GM12875 (cell line): ENCODE data around the gene RFPL1.

Experiments used
- H3K4me3 ChIP-seq: one replicate; pipeline ENCODE4 v1.5.1; 2011; ENCODE audit warnings: low read depth, low read length, control low read depth
- CTCF ChIP-seq: IDR thresholded peaks from 2 replicates; pipeline ENCODE4 v1.5.1; 2011; ENCODE audit warnings: low read depth, mild to moderate bottlenecking, control low read depth, inconsistent platforms, low read length, moderate library complexity, borderline replicate concordance; ENCODE audit not compliant: insufficient read depth

Gene RFPL1

DNA sequence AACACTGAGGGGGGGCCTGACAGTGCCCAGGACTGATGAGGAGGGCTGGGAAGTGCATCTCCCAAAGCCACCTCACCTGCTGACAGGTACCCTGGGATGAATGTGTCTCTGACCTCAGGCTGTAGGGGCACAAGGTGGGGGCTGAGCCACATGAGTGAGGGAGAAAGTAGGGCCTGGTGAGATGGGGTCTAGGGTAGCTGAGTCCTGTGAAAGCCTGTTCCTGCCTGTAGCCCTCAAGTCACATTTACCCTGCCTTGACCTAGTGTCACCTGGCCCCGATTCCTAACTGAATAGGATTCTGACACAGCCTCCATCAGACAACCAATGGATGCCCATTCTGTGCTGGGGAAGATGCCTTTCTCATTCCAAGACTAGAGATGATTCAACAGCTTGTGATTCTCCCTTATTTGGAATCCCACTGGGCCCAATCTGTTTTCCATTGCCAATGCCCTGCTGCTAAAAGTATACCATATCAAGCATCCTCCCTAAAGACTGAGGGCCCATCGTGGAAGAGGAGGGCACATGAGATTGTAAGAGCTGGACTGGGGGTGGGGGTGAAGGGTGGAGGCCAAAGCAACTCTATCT, 11.1 kb upstream of the RFPL1 start:
- no peak for TF ChIP-seq CTCF
- H3K4me3 ChIP-seq = no peak overlapping the region

- no peak for TF ChIP-seq CTCF
Measured at GRCh38 chr22:29431986-29432385, 6.4 kb upstream of the RFPL1 start.

GRCh38 chr22:29433856-29434255, 4.5 kb upstream of the RFPL1 start:
- TF ChIP-seq CTCF = no peak
- no peak overlapping the region for H3K4me3 ChIP-seq

More at GRCh38 chr22:29431986-29432385, 6.4 kb upstream of the RFPL1 start:
- no peak overlapping the region for H3K4me3 ChIP-seq

- TF ChIP-seq CTCF = no peak
- no peak overlapping the region for H3K4me3 ChIP-seq
Measured at GRCh38 chr22:29434288-29434687, 4.1 kb upstream of the RFPL1 start.

DNA sequence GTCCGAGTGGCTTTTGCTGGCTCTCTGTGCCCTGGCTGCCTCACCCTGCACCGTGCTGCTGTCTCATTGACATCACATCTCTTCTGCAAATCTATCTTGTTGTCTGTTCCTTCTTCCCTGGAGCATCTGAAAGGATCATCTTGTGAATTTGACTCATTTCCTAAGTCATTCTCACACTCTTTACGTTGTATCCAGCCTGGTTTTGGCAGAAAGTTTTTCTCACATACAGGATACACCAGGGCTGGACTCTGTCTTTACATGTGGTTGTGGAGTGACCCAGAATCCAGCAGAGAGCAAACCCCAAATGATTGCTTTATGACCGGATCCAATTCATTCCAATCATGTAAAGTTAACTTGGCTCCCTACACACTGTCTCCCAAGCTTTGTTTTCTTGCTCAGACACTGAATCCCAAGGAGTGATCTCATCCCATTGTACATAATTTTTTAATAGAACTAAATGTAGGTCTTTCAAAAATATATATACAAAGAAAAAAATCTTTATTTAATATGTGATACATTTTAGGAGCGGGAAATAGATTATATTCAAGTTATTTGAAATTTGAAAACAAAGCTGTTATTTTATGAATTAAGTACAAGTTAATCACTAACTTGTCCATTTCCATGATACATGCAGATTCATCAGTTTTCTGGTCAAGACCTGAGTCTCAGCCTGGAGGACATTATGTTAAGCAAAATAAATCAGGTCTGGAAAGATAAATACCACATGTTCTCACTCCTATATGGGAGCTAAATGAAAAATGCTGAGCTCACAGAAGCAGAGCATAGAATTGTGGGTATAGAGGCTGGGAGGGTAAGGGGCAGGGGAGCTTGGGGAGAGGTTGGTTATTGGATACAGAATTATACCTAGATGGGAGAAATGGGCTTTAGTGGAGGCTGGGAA, 2.9 kb upstream of the RFPL1 start:
- no peak for TF ChIP-seq CTCF
- H3K4me3 ChIP-seq = no peak overlapping the region

- H3K4me3 ChIP-seq = no peak overlapping the region
- TF ChIP-seq CTCF = no peak
Measured at GRCh38 chr22:29442976-29443375, 4.6 kb downstream of the RFPL1 start.

DNA sequence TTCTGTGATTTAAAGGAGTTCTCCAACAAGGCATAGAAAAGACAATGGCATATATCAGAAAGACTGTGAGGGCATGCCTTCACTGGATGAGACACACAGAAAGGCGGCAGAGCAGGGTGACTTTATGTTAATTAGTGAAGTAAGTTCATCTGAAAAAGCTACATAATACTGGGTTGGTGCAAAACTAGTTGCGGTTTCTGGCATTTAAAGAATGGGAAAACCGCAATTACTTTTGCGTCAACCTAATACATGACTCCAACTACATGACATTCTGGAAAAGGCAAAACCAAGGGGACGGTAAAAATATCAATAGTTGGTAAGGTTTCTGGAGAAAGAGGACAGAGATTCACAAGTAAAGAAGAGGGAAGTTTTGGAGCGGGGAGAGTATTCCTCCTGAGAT, 5.1 kb downstream of the RFPL1 start:
- TF ChIP-seq CTCF = no peak
- H3K4me3 ChIP-seq = no peak overlapping the region
